Upper lobe of left lung (tissue), 6 donors: ENCODE results near the gene FAM168A. TPM values are rescaled to one million over a fixed set of nuclear protein-coding genes. Genes with fewer than 3 reads are reported as not detected.

Experiments
- ATAC-seq, 2 donors: fragments of 200-7000 bp; cut with Tn5 transposase; one replicate each; pipeline ENCODE4 v1.9.1; 2022; ENCODE audit warnings: mild to moderate bottlenecking in 2 of 2, moderate library complexity in 2 of 2; ENCODE audit not compliant: low FRiP score in 2 of 2
- DNase-seq, 2 donors: peaks; one replicate each; pipeline ENCODE4 v3.0.0-alpha.2; 2019 to 2020
- H3K27ac ChIP-seq, 4 donors: fragments of 200-600 bp; sonication (generic); one replicate each; pipeline ENCODE4 v1.5.1; 2016 to 2019
- H3K27me3 ChIP-seq, 4 donors: fragments of 200-600 bp; sonication (generic); one replicate each; pipeline ENCODE4 v1.5.1; 2017 to 2019
- H3K36me3 ChIP-seq, 4 donors: fragments of 200-600 bp; sonication (generic); one replicate each; pipeline ENCODE4 v1.5.1; 2016 to 2019
- H3K4me1 ChIP-seq, 4 donors: fragments of 200-600 bp; sonication (generic); one replicate each; pipeline ENCODE4 v1.5.1; 2018 to 2019
- H3K4me3 ChIP-seq, 4 donors: fragments of 200-600 bp; sonication (generic); one replicate each; pipeline ENCODE4 v1.5.1; 2017 to 2019; ENCODE audit warnings: mild to moderate bottlenecking in 2 of 4, moderate library complexity in 1 of 4
- H3K9me3 ChIP-seq, 4 donors: fragments of 200-600 bp; sonication (generic); one replicate each; pipeline ENCODE4 v1.5.1; 2018 to 2019
- EP300 ChIP-seq, 4 donors: sonication (generic); formaldehyde crosslinking; IDR thresholded peaks; one replicate each; pipeline ENCODE4 v1.5.1; 2017; ENCODE audit warnings: antibody characterized with exemption in 4 of 4, control low read depth in 2 of 4
- POLR2A ChIP-seq, 4 donors: fragments of 450-650 bp; IDR thresholded peaks; one replicate each; pipeline ENCODE4 v1.5.1; 2016 to 2017; ENCODE audit warnings: antibody characterized with exemption in 4 of 4, mild to moderate bottlenecking in 2 of 4
- POLR2AphosphoS5 ChIP-seq, 2 donors: sonication (generic); formaldehyde crosslinking; IDR thresholded peaks; one replicate each; pipeline ENCODE4 v1.5.1; 2017; ENCODE audit warnings: antibody characterized with exemption in 2 of 2
- WGBS, 2 donors: methylation state at CpG; one replicate each; pipeline ENCODE4 v1.1.5; 2017 to 2018; 5-methylcytosine and 5-hydroxymethylcytosine counted together
- total RNA-seq, 6 donors: library from RNA; depleted of rRNA in 4 of 6; stranded (reverse); fragments of >200 nt in 4 of 6; gene quantifications; one replicate each; pipeline versions ENCODE4 v1.1.0 to v1.2.1, GENCODE V29; 2016 to 2021
- TF ChIP-seq, protein P1 (sequence below), 6 experiments: fragments of 450-650 bp in 4 of 6; fragments of 200-600 bp in 2 of 6; sonication (generic) in 2 of 6; IDR thresholded peaks; one replicate each; pipeline ENCODE4 v1.5.1; 2016 to 2019; ENCODE audit warnings: antibody characterized with exemption in 6 of 6
- donor health status: DM: no; HTN: no; CAD: no; lungs with moderate emphysema.
- donor health status: DM: no; HTN: yes; CAD: no; lungs with severe emphysema.

The FAM168A gene
- total RNA-seq, 6 donors from 2014 or later = 15.7 to 30.7 (median 24.1) TPM

DNA sequence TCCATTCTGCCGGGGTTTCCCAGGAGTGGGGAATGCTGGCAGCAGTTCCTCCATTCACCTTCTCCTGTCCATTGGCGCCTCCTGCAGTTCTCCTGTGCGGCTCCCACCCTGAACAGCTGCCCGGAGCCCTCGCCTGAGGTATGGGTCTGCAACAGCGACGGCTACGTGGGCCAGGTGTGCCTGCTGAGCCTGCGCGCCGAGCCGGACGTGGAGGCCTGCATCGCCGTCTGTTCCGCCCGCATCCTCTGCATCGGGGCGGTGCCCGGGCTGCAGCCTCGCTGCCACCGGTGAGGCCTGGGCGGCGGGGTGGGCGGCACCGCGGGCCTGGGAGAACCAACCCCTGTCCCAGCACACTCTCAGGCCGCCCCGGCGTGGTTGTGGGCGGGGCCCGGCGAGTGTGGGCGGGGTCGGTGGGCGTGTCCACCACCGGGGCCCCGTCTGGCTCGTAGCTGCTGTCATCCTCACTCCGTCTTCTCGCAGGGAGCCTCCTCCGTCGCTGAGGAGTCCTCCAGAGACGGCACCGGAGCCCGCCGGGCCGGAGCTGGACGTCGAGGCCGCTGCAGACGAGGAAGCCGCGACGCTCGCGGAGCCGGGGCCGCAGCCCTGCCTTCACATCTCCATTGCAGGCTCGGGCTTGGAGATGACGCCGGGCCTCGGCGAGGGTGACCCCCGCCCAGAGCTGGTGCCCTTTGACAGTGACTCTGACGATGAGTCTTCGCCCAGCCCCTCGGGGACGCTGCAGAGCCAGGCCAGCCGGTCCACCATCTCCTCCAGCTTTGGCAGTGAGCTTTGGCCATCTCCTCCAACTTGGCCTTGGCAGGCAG, 235.7 kb downstream of the FAM168A start:
- Histone ChIP-seq H3K27ac (no peak overlapping the region), H3K4me1 (peaks cover 3 to 15% (median 12%) of the 10 kb centered on the region in 4 donors), H3K4me3 (no peak overlapping the region), H3K27me3 (no peaks in the 10 kb centered on the region), H3K36me3 (peaks cover 11 to 87% (median 60%) of the 10 kb centered on the region in 4 donors), H3K9me3 (no peaks in the 10 kb centered on the region)
- TF ChIP-seq POLR2AphosphoS5 (IDR thresholded peaks at IDR 0.05) = no peak
- TF ChIP-seq, protein P1, sequence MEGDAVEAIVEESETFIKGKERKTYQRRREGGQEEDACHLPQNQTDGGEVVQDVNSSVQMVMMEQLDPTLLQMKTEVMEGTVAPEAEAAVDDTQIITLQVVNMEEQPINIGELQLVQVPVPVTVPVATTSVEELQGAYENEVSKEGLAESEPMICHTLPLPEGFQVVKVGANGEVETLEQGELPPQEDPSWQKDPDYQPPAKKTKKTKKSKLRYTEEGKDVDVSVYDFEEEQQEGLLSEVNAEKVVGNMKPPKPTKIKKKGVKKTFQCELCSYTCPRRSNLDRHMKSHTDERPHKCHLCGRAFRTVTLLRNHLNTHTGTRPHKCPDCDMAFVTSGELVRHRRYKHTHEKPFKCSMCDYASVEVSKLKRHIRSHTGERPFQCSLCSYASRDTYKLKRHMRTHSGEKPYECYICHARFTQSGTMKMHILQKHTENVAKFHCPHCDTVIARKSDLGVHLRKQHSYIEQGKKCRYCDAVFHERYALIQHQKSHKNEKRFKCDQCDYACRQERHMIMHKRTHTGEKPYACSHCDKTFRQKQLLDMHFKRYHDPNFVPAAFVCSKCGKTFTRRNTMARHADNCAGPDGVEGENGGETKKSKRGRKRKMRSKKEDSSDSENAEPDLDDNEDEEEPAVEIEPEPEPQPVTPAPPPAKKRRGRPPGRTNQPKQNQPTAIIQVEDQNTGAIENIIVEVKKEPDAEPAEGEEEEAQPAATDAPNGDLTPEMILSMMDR (IDR thresholded peaks at IDR 0.05) = no peak
- no peak for TF ChIP-seq POLR2A (IDR thresholded peaks at IDR 0.05)
- TF ChIP-seq EP300 (IDR thresholded peaks at IDR 0.05) = no peak
- ATAC-seq (no peak), DNase-seq (peak in 1 of 2 donors; percentile 84)
- 86 to 91% methylated on average over 33 to 70 of the region's 70 CpGs for WGBS, 2 donors

DNA sequence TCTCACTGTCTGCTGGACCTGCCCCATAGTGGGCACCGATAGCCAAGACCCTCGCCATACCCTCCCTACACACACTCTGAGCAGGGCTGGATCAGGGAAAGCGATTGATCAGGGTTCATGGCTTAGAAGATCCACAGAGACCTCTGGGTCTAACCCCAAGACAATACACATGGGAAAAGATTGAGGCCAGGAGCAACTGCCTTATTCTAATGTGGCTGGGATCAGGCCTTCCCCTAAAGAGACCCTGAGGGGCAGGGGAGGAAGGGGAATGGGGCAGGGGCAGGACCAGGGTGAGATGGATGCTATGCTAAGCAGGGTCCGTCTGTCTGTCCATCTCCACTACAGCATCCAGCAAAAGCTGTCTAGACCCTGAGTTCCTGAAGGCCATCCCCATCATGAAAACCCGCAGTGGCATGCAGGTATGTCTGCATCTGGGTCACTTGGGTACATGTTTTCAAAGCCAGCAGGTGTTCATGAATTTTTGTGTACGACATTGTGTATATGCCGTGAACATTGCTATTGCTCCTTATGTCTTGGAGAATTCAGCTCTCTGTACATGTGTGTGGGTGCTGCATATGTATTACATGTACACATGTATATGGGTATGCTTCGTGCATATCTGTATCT, 237.1 kb downstream of the FAM168A start:
- Histone ChIP-seq H3K27ac (peak overlapping the region in 1 of 4 donors; percentile 4), H3K36me3 (peaks cover 13 to 93% (median 68%) of the 10 kb centered on the region in 4 donors), H3K4me3 (no peak overlapping the region), H3K27me3 (no peaks in the 10 kb centered on the region), H3K4me1 (peaks cover 0 to 3% (median under 1%) of the 10 kb centered on the region in 4 donors), H3K9me3 (no peaks in the 10 kb centered on the region)
- DNase-seq (no peak), ATAC-seq (no peak)
- 93 to 94% methylated on average over 6 to 8 of the region's 8 CpGs for WGBS, 2 donors
- TF ChIP-seq POLR2AphosphoS5 (IDR thresholded peaks at IDR 0.05) = no peak

DNA sequence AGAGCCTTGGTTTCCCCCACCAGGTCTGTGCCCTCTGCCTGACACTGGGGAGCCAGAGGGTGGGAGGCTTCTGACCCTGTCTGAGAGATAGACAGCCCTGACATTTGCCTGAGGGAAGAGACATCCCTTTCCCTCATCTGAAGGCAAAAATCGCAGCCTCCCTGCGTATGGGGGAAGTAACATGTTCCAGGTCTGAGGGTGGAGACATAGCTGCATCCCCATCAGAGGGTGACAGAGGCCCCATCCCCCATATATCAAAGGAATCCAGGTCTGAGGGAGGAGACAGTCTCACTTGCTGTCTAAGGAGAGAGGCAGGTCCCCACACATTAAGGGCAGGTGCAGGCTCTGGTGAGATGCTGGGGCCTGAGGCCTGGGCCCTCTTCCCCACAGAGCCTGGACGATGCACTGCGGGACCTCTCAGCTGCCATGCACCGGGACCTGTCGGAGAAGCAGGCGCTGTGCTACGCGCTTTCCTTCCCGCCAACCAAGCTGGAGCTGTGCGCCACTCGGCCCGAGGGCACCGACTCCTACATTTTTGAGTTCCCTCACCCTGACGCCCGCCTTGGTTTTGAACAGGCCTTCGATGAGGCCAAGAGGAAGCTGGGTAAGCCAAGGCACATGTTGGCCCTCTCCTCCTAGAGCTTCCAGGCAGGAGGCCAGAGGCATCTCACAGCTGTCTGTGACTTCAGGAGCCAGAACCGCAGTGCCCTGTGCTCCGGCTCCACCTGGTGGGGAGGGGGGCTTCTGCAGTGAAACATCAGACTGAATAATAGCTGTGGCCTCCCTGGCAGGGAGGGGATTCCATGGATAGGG, 237.8 kb downstream of the FAM168A start:
- no peak for TF ChIP-seq POLR2A (IDR thresholded peaks at IDR 0.05)
- TF ChIP-seq POLR2AphosphoS5 (IDR thresholded peaks at IDR 0.05) = no peak
- TF ChIP-seq, protein P1 (IDR thresholded peaks at IDR 0.05) = no peak
- no peak for TF ChIP-seq EP300 (IDR thresholded peaks at IDR 0.05)
- H3K27ac ChIP-seq = peak overlapping the region in 2 of 4 donors; percentile 4 to 5
- H3K4me1 ChIP-seq = no peaks in the 10 kb centered on the region
- no peaks in the 10 kb centered on the region for H3K9me3 ChIP-seq
- no peak overlapping the region for H3K4me3 ChIP-seq
- H3K27me3 ChIP-seq = no peaks in the 10 kb centered on the region
- H3K36me3 ChIP-seq = peaks cover 13 to 93% (median 66%) of the 10 kb centered on the region in 4 donors
- WGBS, 2 donors = 87% methylated on average over 14 to 19 of the region's 19 CpGs
- DNase-seq (no peak), ATAC-seq (no peak)

DNA sequence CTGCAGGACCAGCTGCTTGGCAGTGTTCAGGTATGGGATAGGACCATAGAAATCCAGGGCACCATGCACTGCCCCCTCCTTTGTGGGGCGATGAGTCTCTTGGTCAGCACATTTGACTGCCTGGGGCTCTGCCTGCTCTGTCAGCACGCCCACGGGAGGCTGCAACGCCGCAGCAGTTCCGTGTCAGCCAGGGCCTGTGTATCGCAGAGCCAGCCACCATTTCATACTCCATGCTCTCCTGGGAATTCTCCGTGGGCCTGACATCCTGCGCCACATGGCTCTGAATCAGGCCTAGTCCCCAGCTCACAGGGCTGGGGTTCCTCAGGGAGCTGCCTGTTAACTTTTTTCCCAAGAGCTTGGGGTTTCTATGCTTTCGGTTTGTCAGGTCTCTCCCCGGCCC, 238.6 kb downstream of the FAM168A start:
- DNase-seq (no peak), ATAC-seq (peak in 1 of 2 donors; percentile 26)
- Histone ChIP-seq H3K4me3 (no peak overlapping the region), H3K27me3 (no peaks in the 10 kb centered on the region), H3K36me3 (peaks cover 13 to 88% (median 62%) of the 10 kb centered on the region in 4 donors), H3K9me3 (no peaks in the 10 kb centered on the region), H3K27ac (peak overlapping the region in 1 of 4 donors; percentile 48), H3K4me1 (no peaks in the 10 kb centered on the region)
- no peak for TF ChIP-seq EP300 (IDR thresholded peaks at IDR 0.05)
- TF ChIP-seq, protein P1 (IDR thresholded peaks at IDR 0.05) = no peak
- TF ChIP-seq POLR2AphosphoS5 (IDR thresholded peaks at IDR 0.05) = no peak
- TF ChIP-seq POLR2A (IDR thresholded peaks at IDR 0.05) = no peak
- WGBS, 2 donors = 74 to 88% methylated on average over 11 of the region's 11 CpGs

DNA sequence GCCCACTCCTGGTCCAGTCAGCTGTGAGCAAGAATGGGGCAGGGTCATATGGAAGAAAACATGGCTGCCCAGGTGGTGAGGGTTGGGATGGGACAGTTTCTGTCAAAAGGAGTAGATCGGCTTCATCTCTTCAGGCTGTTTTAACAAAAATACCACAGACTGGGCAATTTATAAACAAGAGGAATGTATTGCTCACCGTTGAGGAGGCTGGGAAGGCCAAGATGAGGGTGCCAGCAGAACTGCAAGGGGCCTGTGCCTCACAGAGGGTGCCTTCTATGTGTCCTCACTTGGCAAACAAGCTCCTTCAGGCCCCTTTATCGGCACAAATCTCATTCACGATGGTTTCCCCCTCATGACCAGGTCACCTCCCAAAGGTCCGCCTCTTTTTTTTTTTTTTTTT, 239.8 kb downstream of the FAM168A start:
- TF ChIP-seq EP300 (IDR thresholded peaks at IDR 0.05) (no peak), POLR2AphosphoS5 (IDR thresholded peaks at IDR 0.05) (no peak), POLR2A (IDR thresholded peaks at IDR 0.05) (no peak)
- TF ChIP-seq, protein P1 (IDR thresholded peaks at IDR 0.05) = no peak
- Histone ChIP-seq H3K4me3 (no peak overlapping the region), H3K36me3 (peaks cover 10 to 82% (median 53%) of the 10 kb centered on the region in 4 donors), H3K27ac (peak overlapping the region in 1 of 4 donors; percentile 10), H3K9me3 (no peaks in the 10 kb centered on the region), H3K27me3 (no peaks in the 10 kb centered on the region), H3K4me1 (no peaks in the 10 kb centered on the region)
- DNase-seq (no peak), ATAC-seq (no peak)
- 79 to 84% methylated on average over 5 of the region's 5 CpGs for WGBS, 2 donors
